HEK293 (cell line): ENCODE measurements around the gene GALNS.

Experiments used
- CTCF ChIA-PET: fragments of 350-600 bp; formaldehyde crosslinking; extraction: SDS; loops from one replicate; lab custom pipeline; 2021; ENCODE audit warnings: antibody characterized with exemption; lab: Yijun Ruan, JAX
- POLR2A ChIA-PET: fragments of 300-600 bp; formaldehyde crosslinking; extraction: SDS; loops from one replicate; lab custom pipeline; 2020; ENCODE audit warnings: antibody characterized with exemption, inconsistent platforms; lab: Yijun Ruan, JAX
- H3K27ac ChIP-seq: fragments of 200-500 bp; sonication (Bioruptor generic); 2 replicates; pipeline ENCODE4 v1.5.1; 2014; ENCODE audit warnings: low read depth, low read length, control low read depth, inconsistent platforms; ENCODE audit errors: extremely low read depth
- H3K36me3 ChIP-seq, 2 experiments: fragments of 200-500 bp in 1 of 2; sonication (Bioruptor generic) in 1 of 2; 1 replicate in 1 of 2; 2 replicates in 1 of 2; pipeline ENCODE4 v1.5.1; 2014 to 2017; ENCODE audit warnings: inconsistent platforms in 2 of 2, low read length in 2 of 2; ENCODE audit not compliant: control insufficient read depth in 2 of 2, insufficient read depth in 1 of 2
- H3K4me1 ChIP-seq: fragments of 200-500 bp; sonication (Bioruptor generic); 2 replicates; pipeline ENCODE4 v1.5.1; 2014; ENCODE audit warnings: mild to moderate bottlenecking, low read length, inconsistent platforms; ENCODE audit not compliant: control insufficient read depth, insufficient read depth
- H3K4me3 ChIP-seq: 2 replicates; pipeline ENCODE4 v1.5.1; 2011; ENCODE audit warnings: low read depth, mild to moderate bottlenecking, control low read depth, low read length, moderate library complexity
- H3K9me3 ChIP-seq: fragments of 200-500 bp; sonication (Bioruptor generic); 2 replicates; pipeline ENCODE4 v1.5.1; 2014; ENCODE audit warnings: low read depth, low read length, inconsistent platforms; ENCODE audit not compliant: control insufficient read depth, insufficient read depth
- EGR2 ChIP-seq: fragments of 450-650 bp; formaldehyde crosslinking; IDR thresholded peaks from 2 replicates; pipeline ENCODE4 v1.5.1; 2016; ENCODE audit warnings: low read depth, missing biosample characterization, missing genetic modification characterization
- IKZF3 ChIP-seq: fragments of 450-650 bp; IDR thresholded peaks from 2 replicates; pipeline ENCODE4 v1.5.0; 2018; ENCODE audit warnings: missing biosample characterization, mild to moderate bottlenecking, missing genetic modification characterization, moderate library complexity
- KLF1 ChIP-seq: fragments of 450-650 bp; formaldehyde crosslinking; IDR thresholded peaks from 2 replicates; pipeline ENCODE4 v1.5.1; 2016; ENCODE audit warnings: missing biosample characterization, missing genetic modification characterization
- KLF10 ChIP-seq: fragments of 450-650 bp; IDR thresholded peaks from 2 replicates; pipeline ENCODE4 v1.5.1; 2018; ENCODE audit warnings: missing biosample characterization, mild to moderate bottlenecking, missing genetic modification characterization
- KLF16 ChIP-seq: fragments of 450-650 bp; formaldehyde crosslinking; IDR thresholded peaks from 2 replicates; pipeline ENCODE4 v1.5.1; 2017; ENCODE audit warnings: missing biosample characterization, missing genetic modification characterization
- PRDM1 ChIP-seq: fragments of 450-650 bp; formaldehyde crosslinking; IDR thresholded peaks from 2 replicates; pipeline ENCODE4; 2016; ENCODE audit warnings: missing biosample characterization, missing genetic modification characterization
- SP7 ChIP-seq: fragments of 450-650 bp; formaldehyde crosslinking; IDR thresholded peaks from 2 replicates; pipeline ENCODE4 v1.5.1; 2016; ENCODE audit warnings: missing biosample characterization, missing genetic modification characterization
- ZBTB8A ChIP-seq: fragments of 450-650 bp; formaldehyde crosslinking; IDR thresholded peaks from 2 replicates; pipeline ENCODE4 v1.5.1; 2016; ENCODE audit warnings: missing biosample characterization, missing genetic modification characterization
- ZFHX2 ChIP-seq: fragments of 450-650 bp; formaldehyde crosslinking; conservative IDR thresholded peaks from 2 replicates; pipeline ENCODE4 v1.5.1; 2016; ENCODE audit warnings: missing biosample characterization, missing genetic modification characterization
- ZIC2 ChIP-seq: fragments of 450-650 bp; formaldehyde crosslinking; IDR thresholded peaks from 2 replicates; pipeline ENCODE4 v1.5.1; 2016; ENCODE audit warnings: missing biosample characterization, missing genetic modification characterization
- ZNF112 ChIP-seq: fragments of 450-650 bp; formaldehyde crosslinking; IDR thresholded peaks from 2 replicates; pipeline ENCODE4 v1.5.0; 2017; ENCODE audit warnings: missing biosample characterization, missing genetic modification characterization
- ZNF157 ChIP-seq: fragments of 450-650 bp; formaldehyde crosslinking; IDR thresholded peaks from 2 replicates; pipeline ENCODE4 v1.5.1; 2016; ENCODE audit warnings: missing biosample characterization, missing genetic modification characterization
- ZNF248 ChIP-seq: fragments of 450-650 bp; formaldehyde crosslinking; IDR thresholded peaks from 2 replicates; pipeline ENCODE4 v1.5.1; 2017; ENCODE audit warnings: missing biosample characterization, missing genetic modification characterization
- ZNF341 ChIP-seq: fragments of 450-650 bp; formaldehyde crosslinking; IDR thresholded peaks from 2 replicates; pipeline ENCODE4; 2016; ENCODE audit warnings: low read depth, missing biosample characterization, missing genetic modification characterization
- ZNF596 ChIP-seq: fragments of 450-650 bp; IDR thresholded peaks from 2 replicates; pipeline ENCODE4 v1.5.0; 2018; ENCODE audit warnings: missing biosample characterization, mild to moderate bottlenecking, missing genetic modification characterization, moderate library complexity
- ZNF626 ChIP-seq: fragments of 450-650 bp; sonication (Bioruptor Pico); formaldehyde crosslinking; IDR thresholded peaks from 2 replicates; pipeline ENCODE4 v1.5.1; 2018; ENCODE audit warnings: missing biosample characterization, missing genetic modification characterization, inconsistent platforms
- ZNF658 ChIP-seq: fragments of 450-650 bp; formaldehyde crosslinking; IDR thresholded peaks from 2 replicates; pipeline ENCODE4; 2016; ENCODE audit warnings: missing biosample characterization, missing genetic modification characterization
- TF ChIP-seq, protein P1 (sequence below): fragments of 450-650 bp; formaldehyde crosslinking; optimal IDR thresholded peaks from 2 replicates; pipeline ENCODE3; 2016; ENCODE audit warnings: missing biosample characterization, mild to moderate bottlenecking, missing genetic modification characterization
- TF ChIP-seq, protein P2 (sequence below): fragments of 450-650 bp; formaldehyde crosslinking; IDR thresholded peaks from 2 replicates; pipeline ENCODE4 v1.5.1; 2017; ENCODE audit warnings: missing biosample characterization, missing genetic modification characterization
- TF ChIP-seq, protein P3 (sequence below): fragments of 450-650 bp; formaldehyde crosslinking; IDR thresholded peaks from 2 replicates; pipeline ENCODE4 v1.5.1; 2016; ENCODE audit warnings: missing biosample characterization, missing genetic modification characterization
- TF ChIP-seq, protein P4 (sequence below): fragments of 450-650 bp; formaldehyde crosslinking; IDR thresholded peaks from 2 replicates; pipeline ENCODE4 v1.5.0; 2017; ENCODE audit warnings: missing biosample characterization, missing genetic modification characterization, borderline replicate concordance

GALNS gene

DNA sequence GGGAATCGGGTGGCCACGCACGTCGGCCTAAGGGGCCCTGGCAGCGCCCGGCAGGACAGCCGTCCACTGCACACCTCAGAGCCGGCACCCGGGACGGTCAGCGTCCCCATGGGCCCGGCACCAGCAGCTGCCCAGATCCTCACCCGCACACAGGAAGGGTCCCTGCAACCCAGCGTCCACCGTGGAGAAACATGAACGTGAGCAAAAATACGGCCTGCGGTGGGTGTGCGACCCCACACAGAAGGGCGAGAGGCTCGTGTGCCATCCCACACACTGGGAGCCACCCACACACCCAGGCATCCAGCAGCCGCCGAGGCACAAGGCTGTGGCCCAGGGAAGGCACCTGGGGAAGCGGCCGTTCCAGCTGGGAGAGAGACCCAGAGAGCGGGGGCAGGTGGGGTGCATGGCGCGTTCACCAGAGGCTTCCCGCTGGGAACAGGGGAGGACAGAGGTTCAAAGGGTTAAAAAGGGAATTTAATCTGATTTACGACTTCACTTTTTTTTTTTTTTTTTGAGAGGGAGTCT, 78.1 kb downstream of the GALNS start:
- CTCF ChIA-PET = interaction anchor here (0.7 to 1.0 kb wide), 2 partner anchors 25 to 35 kb away, joined by 4 read pairs; no protein-coding TSS in a partner anchor
- no peaks in the 10 kb centered on the region for H3K36me3 ChIP-seq
- H3K9me3 ChIP-seq = no peaks in the 10 kb centered on the region
- peaks cover 33% of the 10 kb centered on the region for H3K4me1 ChIP-seq
- POLR2A ChIA-PET = interaction anchor here (6.7 kb wide), 1 partner anchor 9 kb away, joined by 97 read pairs; no protein-coding TSS in a partner anchor
- no peak overlapping the region for H3K4me3 ChIP-seq
- TF ChIP-seq ZNF112 (tag by site-specific recombination) (no peak), KLF10 (tag by site-specific recombination) (no peak), ZNF626 (tag by site-specific recombination) (no peak), ZNF341 (tag by site-specific recombination) (peak; percentile 35; the same call in 1 of the 2 replicates), PRDM1 (tag by site-specific recombination) (peak; percentile 59; the same call in 1 of the 2 replicates), ZNF658 (tag by site-specific recombination) (no peak), ZIC2 (tag by site-specific recombination) (peak; percentile 75), IKZF3 (tag by site-specific recombination) (peak; percentile 51; the same call in 1 of the 2 replicates), ZBTB8A (tag by site-specific recombination) (0 out of 2 replicates have a peak, but pooled peaks have one; percentile 2), EGR2 (peak; percentile 95), ZNF596 (peak; percentile 55; the same call in 1 of the 2 replicates), ZFHX2 (tag by site-specific recombination) (peak; percentile 96)
- TF ChIP-seq, protein P1, sequence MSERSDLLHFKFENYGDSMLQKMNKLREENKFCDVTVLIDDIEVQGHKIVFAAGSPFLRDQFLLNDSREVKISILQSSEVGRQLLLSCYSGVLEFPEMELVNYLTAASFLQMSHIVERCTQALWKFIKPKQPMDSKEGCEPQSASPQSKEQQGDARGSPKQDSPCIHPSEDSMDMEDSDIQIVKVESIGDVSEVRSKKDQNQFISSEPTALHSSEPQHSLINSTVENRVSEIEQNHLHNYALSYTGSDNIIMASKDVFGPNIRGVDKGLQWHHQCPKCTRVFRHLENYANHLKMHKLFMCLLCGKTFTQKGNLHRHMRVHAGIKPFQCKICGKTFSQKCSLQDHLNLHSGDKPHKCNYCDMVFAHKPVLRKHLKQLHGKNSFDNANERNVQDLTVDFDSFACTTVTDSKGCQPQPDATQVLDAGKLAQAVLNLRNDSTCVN (tag by site-specific recombination) = peak; percentile 12
- TF ChIP-seq, protein P2, sequence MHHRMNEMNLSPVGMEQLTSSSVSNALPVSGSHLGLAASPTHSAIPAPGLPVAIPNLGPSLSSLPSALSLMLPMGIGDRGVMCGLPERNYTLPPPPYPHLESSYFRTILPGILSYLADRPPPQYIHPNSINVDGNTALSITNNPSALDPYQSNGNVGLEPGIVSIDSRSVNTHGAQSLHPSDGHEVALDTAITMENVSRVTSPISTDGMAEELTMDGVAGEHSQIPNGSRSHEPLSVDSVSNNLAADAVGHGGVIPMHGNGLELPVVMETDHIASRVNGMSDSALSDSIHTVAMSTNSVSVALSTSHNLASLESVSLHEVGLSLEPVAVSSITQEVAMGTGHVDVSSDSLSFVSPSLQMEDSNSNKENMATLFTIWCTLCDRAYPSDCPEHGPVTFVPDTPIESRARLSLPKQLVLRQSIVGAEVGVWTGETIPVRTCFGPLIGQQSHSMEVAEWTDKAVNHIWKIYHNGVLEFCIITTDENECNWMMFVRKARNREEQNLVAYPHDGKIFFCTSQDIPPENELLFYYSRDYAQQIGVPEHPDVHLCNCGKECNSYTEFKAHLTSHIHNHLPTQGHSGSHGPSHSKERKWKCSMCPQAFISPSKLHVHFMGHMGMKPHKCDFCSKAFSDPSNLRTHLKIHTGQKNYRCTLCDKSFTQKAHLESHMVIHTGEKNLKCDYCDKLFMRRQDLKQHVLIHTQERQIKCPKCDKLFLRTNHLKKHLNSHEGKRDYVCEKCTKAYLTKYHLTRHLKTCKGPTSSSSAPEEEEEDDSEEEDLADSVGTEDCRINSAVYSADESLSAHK (tag by site-specific recombination) = no peak
- TF ChIP-seq, protein P3, sequence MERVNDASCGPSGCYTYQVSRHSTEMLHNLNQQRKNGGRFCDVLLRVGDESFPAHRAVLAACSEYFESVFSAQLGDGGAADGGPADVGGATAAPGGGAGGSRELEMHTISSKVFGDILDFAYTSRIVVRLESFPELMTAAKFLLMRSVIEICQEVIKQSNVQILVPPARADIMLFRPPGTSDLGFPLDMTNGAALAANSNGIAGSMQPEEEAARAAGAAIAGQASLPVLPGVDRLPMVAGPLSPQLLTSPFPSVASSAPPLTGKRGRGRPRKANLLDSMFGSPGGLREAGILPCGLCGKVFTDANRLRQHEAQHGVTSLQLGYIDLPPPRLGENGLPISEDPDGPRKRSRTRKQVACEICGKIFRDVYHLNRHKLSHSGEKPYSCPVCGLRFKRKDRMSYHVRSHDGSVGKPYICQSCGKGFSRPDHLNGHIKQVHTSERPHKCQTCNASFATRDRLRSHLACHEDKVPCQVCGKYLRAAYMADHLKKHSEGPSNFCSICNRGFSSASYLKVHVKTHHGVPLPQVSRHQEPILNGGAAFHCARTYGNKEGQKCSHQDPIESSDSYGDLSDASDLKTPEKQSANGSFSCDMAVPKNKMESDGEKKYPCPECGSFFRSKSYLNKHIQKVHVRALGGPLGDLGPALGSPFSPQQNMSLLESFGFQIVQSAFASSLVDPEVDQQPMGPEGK (tag by site-specific recombination) = peak; percentile 62
- no peak overlapping the region for H3K27ac ChIP-seq

DNA sequence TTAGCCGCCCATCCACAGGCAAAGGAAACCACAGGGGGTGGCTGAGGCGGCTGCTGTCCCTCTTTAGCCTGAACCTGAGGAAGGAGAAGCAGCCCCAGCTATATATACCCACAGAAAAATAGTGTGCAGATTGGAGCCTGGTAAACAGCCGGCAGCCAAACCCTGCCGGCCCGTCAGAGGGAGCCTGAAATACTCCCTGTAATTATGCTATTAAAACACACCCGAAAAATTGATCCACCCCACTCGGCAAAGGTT, 78.5 kb downstream of the GALNS start:
- H3K36me3 ChIP-seq = no peaks in the 10 kb centered on the region
- H3K4me1 ChIP-seq = peaks cover 35% of the 10 kb centered on the region
- H3K27ac ChIP-seq = no peak overlapping the region
- TF ChIP-seq ZNF341 (tag by site-specific recombination) (no peak; the same call in 1 of the 2 replicates), KLF16 (tag by site-specific recombination) (no peak), ZBTB8A (tag by site-specific recombination) (0 out of 2 replicates have a peak, but pooled peaks have one; percentile 26), ZNF248 (tag by site-specific recombination) (no peak), SP7 (0 out of 2 replicates have a peak, but pooled peaks have one; percentile 25), ZNF157 (tag by site-specific recombination) (no peak), KLF1 (tag by site-specific recombination) (no peak)
- TF ChIP-seq, protein P4, sequence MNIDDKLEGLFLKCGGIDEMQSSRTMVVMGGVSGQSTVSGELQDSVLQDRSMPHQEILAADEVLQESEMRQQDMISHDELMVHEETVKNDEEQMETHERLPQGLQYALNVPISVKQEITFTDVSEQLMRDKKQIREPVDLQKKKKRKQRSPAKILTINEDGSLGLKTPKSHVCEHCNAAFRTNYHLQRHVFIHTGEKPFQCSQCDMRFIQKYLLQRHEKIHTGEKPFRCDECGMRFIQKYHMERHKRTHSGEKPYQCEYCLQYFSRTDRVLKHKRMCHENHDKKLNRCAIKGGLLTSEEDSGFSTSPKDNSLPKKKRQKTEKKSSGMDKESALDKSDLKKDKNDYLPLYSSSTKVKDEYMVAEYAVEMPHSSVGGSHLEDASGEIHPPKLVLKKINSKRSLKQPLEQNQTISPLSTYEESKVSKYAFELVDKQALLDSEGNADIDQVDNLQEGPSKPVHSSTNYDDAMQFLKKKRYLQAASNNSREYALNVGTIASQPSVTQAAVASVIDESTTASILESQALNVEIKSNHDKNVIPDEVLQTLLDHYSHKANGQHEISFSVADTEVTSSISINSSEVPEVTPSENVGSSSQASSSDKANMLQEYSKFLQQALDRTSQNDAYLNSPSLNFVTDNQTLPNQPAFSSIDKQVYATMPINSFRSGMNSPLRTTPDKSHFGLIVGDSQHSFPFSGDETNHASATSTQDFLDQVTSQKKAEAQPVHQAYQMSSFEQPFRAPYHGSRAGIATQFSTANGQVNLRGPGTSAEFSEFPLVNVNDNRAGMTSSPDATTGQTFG (tag by site-specific recombination) = no peak
- CTCF ChIA-PET = no interaction called here
- no peak overlapping the region for H3K4me3 ChIP-seq
- no peaks in the 10 kb centered on the region for H3K9me3 ChIP-seq
- POLR2A ChIA-PET = no interaction called here
